Endothelial cell (in vitro differentiated cells): Measurements from ENCODE around the gene PPP1R37. TPM values are rescaled to one million over a fixed set of nuclear protein-coding genes. Genes with fewer than 3 reads are reported as not detected.

ENCODE experiments used
- DNase-seq: peaks from one replicate; pipeline ENCODE4 v3.0.0; 2021; ENCODE audit warnings: low spot score
- H3K27ac Mint-ChIP-seq: one replicate; pipeline ENCODE4 v1.8.0; 2021; ENCODE audit warnings: mixed read lengths, inconsistent platforms; ENCODE audit not compliant: unreplicated experiment
- H3K27me3 Mint-ChIP-seq: one replicate; pipeline ENCODE4 v1.8.0; 2021; ENCODE audit warnings: mild to moderate bottlenecking, moderate library complexity, mixed read lengths, inconsistent platforms; ENCODE audit not compliant: unreplicated experiment
- H3K36me3 Mint-ChIP-seq: one replicate; pipeline ENCODE4 v1.8.0; 2021; ENCODE audit warnings: mild to moderate bottlenecking, low read depth, mixed read lengths, inconsistent platforms; ENCODE audit not compliant: unreplicated experiment
- H3K4me1 Mint-ChIP-seq: one replicate; pipeline ENCODE4 v1.8.0; 2021; ENCODE audit warnings: mild to moderate bottlenecking, mixed read lengths, inconsistent platforms; ENCODE audit not compliant: unreplicated experiment
- H3K4me3 Mint-ChIP-seq: one replicate; pipeline ENCODE4 v1.8.0; 2021; ENCODE audit warnings: mild to moderate bottlenecking, mixed read lengths, inconsistent platforms; ENCODE audit not compliant: unreplicated experiment
- H3K9me3 Mint-ChIP-seq: one replicate; pipeline ENCODE4 v1.8.0; 2021; ENCODE audit warnings: mixed read lengths, inconsistent platforms; ENCODE audit not compliant: unreplicated experiment
- CTCF ChIP-seq: fragments of 200-600 bp; sonication (generic); IDR thresholded peaks from one replicate; pipeline ENCODE4 v1.5.0; 2021; ENCODE audit warnings: antibody characterized with exemption; ENCODE audit not compliant: unreplicated experiment
- total RNA-seq: library from RNA; stranded (reverse); fragmentation: NEBNext Ultra II Directional; extraction: Animal tissue kit (Norgen Biotek cat#: 25700); gene quantifications from one replicate; pipeline ENCODE4 v1.2.1, GENCODE V29; 2021; ENCODE audit not compliant: unreplicated experiment

The PPP1R37 gene
- total RNA-seq, 1 donor from 2014 or later = 34.7 TPM

GRCh38 chr19:45125360-45125759 lies 32.4 kb downstream of the PPP1R37 start:
- H3K36me3 Mint-ChIP-seq = peaks cover 11% of the 10 kb centered on the region
- no peak overlapping the region for H3K27ac Mint-ChIP-seq
- TF ChIP-seq CTCF = no peak
- no peaks in the 10 kb centered on the region for H3K9me3 Mint-ChIP-seq
- H3K4me3 Mint-ChIP-seq = no peak overlapping the region
- peaks cover 14% of the 10 kb centered on the region for H3K4me1 Mint-ChIP-seq
- no peak for DNase-seq
- H3K27me3 Mint-ChIP-seq = peaks cover 4% of the 10 kb centered on the region

DNA sequence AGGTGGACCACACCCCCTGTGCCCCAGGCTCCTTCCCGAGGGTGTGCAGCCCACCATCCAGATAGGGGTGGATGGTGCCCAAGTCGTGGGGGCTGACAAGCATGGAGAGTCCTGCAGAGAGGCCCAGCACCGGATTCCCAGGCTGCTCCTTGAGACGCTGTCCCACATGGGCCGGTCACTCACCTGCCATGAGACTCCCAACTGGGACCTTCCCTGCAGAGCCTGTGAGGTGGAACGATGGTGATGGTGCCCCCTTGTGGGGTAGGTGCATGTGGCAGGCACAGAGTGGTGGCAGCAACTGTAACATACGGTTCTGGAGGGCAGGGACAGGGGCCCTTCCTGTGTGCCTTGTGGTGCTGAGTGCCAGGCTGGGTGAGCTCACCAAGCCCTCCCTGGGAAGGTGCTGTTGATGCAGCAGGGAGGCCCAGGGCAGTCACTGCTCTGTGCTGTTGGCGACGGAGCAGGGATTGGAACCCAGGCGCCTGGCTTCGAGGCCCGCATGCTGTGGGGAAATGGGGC lies 33.1 kb downstream of the PPP1R37 start:
- peak; percentile 72 for TF ChIP-seq CTCF
- Mint-ChIP-seq H3K9me3 (no peaks in the 10 kb centered on the region), H3K4me3 (no peak overlapping the region), H3K36me3 (peaks cover 4% of the 10 kb centered on the region), H3K4me1 (peaks cover 9% of the 10 kb centered on the region), H3K27me3 (peaks cover 4% of the 10 kb centered on the region), H3K27ac (no peak overlapping the region)
- DNase-seq = peak; percentile 81

- Mint-ChIP-seq H3K36me3 (peaks cover 3% of the 10 kb centered on the region), H3K27ac (no peak overlapping the region), H3K27me3 (peaks cover 4% of the 10 kb centered on the region), H3K9me3 (no peaks in the 10 kb centered on the region), H3K4me3 (no peak overlapping the region), H3K4me1 (peaks cover 3% of the 10 kb centered on the region)
- TF ChIP-seq CTCF = no peak
- no peak for DNase-seq
Observed at GRCh38 chr19:45126654-45127053, 33.7 kb downstream of the PPP1R37 start.

- TF ChIP-seq CTCF = no peak
- no peak for DNase-seq
- peaks cover 4% of the 10 kb centered on the region for H3K27me3 Mint-ChIP-seq
- H3K27ac Mint-ChIP-seq = no peak overlapping the region
- H3K36me3 Mint-ChIP-seq = peaks cover 3% of the 10 kb centered on the region
- no peaks in the 10 kb centered on the region for H3K4me1 Mint-ChIP-seq
- H3K9me3 Mint-ChIP-seq = no peaks in the 10 kb centered on the region
- H3K4me3 Mint-ChIP-seq = no peak overlapping the region
Observed at GRCh38 chr19:45128146-45128545, 35.2 kb downstream of the PPP1R37 start.

- Mint-ChIP-seq H3K4me3 (no peak overlapping the region), H3K36me3 (peaks cover 1% of the 10 kb centered on the region), H3K27me3 (peaks cover 4% of the 10 kb centered on the region), H3K4me1 (no peaks in the 10 kb centered on the region), H3K27ac (no peak overlapping the region), H3K9me3 (no peaks in the 10 kb centered on the region)
- TF ChIP-seq CTCF = no peak
- no peak for DNase-seq
Observed at GRCh38 chr19:45128806-45129205, 35.8 kb downstream of the PPP1R37 start.
